HEK293 (cell line): ENCODE results near the gene NIN.

Source experiments
- KLF1 ChIP-seq: fragments of 450-650 bp; formaldehyde crosslinking; IDR thresholded peaks from 2 replicates; pipeline ENCODE4 v1.5.1; 2016; ENCODE audit warnings: missing biosample characterization, missing genetic modification characterization
- ZBTB7A ChIP-seq: fragments of 450-650 bp; formaldehyde crosslinking; IDR thresholded peaks from 2 replicates; pipeline ENCODE4 v1.5.1; 2016; ENCODE audit warnings: low read depth, missing biosample characterization, missing genetic modification characterization
- ZEB2 ChIP-seq: fragments of 450-650 bp; formaldehyde crosslinking; IDR thresholded peaks from 2 replicates; pipeline ENCODE4 v1.5.1; 2016; ENCODE audit warnings: missing biosample characterization, missing genetic modification characterization
- ZFP41 ChIP-seq: fragments of 450-650 bp; formaldehyde crosslinking; IDR thresholded peaks from 2 replicates; pipeline ENCODE4 v1.5.1; 2016; ENCODE audit warnings: missing biosample characterization, missing genetic modification characterization, borderline replicate concordance
- ZNF121 ChIP-seq: fragments of 450-650 bp; formaldehyde crosslinking; IDR thresholded peaks from 2 replicates; pipeline ENCODE4 v1.5.1; 2016; ENCODE audit warnings: missing biosample characterization, missing genetic modification characterization
- ZNF501 ChIP-seq: fragments of 450-650 bp; formaldehyde crosslinking; IDR thresholded peaks from 2 replicates; pipeline ENCODE4 v1.5.1; 2016; ENCODE audit warnings: missing biosample characterization, missing genetic modification characterization
- ZNF626 ChIP-seq: fragments of 450-650 bp; sonication (Bioruptor Pico); formaldehyde crosslinking; IDR thresholded peaks from 2 replicates; pipeline ENCODE4 v1.5.1; 2018; ENCODE audit warnings: missing biosample characterization, missing genetic modification characterization, inconsistent platforms
- ZNF747 ChIP-seq: fragments of 450-650 bp; formaldehyde crosslinking; IDR thresholded peaks from 2 replicates; pipeline ENCODE4 v1.5.1; 2016; ENCODE audit warnings: missing biosample characterization, missing genetic modification characterization

DNA sequence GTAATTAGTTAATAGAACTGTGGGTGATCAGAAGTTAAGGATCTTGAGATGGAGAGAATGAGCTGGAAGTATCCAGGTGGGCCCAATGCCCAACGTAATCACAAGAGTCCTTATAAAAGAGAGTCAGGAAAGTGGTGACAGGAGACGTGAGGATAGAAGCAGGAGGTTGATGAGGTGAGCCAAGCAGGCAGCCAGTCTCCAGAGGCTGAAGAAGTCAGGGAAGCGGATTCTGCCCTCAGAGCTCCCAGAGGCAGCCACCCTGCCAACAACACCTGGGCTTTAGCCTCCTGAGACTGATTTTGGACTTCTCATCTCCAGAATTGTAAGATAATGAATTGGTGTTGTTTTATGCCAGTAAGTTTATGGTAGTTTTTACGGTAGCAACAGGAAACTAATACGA lies 152.8 kb downstream of the NIN start:
- TF ChIP-seq KLF1, result no peak
- no peak for TF ChIP-seq ZNF626
- no peak for TF ChIP-seq ZNF121
- no peak for TF ChIP-seq ZNF501
- TF ChIP-seq ZBTB7A (tag by site-specific recombination), result no peak
- no peak for TF ChIP-seq ZNF747 (tag by site-specific recombination)
- TF ChIP-seq ZEB2 (tag by site-specific recombination), result no peak
- no peak for TF ChIP-seq ZFP41 (tag by site-specific recombination)
